CD4-positive, alpha-beta T cell treated with Interleukin-17A for 4 hours (primary cell): Measurements from ENCODE around the gene IL19.

ENCODE experiments used
- DNase-seq: peaks from one replicate; pipeline ENCODE4 v3.0.0-alpha.2; 2020; ENCODE audit warnings: mixed read lengths

Gene IL19

DNA sequence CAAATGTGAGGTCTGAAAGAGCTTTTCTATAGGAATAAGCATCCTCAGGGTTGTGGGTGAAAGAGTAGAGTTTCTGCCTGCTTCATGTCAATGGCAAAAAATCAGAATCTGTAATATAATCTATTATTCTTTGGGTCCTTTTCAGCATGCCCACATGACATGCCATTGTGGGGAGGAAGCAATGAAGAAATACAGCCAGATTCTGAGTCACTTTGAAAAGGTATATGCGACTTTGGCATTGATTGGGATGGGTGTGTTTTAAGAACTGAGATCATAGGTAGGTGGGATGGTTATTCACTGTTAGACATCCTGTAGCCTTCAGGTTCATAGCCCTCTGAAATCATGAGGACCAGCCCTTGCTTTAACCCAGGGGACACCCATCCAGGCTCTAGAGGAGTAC lies 96.7 kb downstream of the IL19 start:
- DNase-seq, result no peak

GRCh38 chr1:206867716-206868115 lies 97.1 kb downstream of the IL19 start:
- DNase-seq, result no peak

- no peak for DNase-seq
Measured at GRCh38 chr1:206868264-206868663, 97.7 kb downstream of the IL19 start.

DNA sequence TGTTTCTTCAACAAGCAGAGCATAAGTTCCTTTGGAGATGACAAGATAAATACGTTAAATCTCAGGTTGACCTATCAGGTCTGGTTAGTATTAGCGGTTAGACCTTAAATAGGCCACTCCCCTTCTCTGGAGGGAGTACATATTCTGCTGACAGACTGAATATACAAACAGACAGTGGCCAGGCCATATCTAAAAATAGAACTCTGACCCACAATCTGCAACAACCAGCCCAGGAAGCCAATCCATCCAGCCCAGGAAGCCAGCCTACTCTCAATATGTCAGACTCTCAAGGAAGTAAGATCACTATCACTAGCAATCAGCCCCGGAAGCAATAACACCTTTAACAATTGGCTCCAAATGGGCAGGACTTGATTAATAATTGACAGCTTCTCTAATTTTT lies 101.6 kb downstream of the IL19 start:
- DNase-seq, result no peak

DNA sequence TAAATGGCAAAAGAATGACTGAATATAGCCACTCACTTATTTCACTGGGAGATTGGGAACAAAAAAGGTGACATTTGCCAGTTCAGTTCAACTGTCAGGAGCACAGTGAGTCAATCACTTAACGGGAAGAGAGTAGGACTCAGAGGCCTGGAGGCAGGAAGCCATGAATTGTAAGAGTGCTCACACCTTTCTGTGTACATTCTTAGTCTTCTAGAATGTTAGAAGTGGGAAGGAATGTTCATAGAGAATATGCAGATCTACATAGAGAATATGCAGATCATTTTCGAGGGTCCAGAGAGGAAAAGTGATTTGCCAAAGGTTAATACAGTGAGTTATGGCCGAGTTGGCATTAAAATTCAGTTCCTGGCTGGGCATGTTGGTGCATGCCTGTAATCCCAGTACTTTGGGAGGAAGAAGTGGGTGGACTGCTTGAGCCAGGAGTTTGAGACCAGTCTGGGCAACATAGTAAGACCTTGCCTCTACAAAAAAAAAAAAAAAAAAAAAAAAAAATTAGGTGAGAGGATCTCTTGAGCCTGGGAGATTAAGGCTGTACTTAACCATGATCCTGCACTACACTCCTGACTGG lies 103.1 kb downstream of the IL19 start:
- DNase-seq, result no peak

- DNase-seq, result no peak
Measured at GRCh38 chr1:206875752-206876377, 105.3 kb downstream of the IL19 start.

DNA sequence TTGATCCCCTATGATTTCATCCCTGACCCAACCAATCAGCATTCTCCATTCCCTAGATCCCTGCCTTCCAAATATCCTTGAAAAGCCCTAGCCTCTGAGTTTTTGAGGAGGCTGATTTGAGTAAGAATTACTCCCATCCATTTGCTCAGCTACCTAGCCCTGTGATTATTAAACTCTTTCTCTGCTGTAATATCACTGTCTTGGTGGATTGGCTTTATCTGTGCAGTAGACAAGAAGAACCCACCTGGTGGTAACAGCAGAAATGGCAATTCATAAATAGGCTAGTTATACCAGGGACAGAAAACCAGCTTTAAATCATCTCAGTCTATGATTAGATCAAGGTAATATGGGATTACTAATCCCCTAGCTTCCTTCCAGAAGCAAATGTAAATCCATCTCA lies 107.9 kb downstream of the IL19 start:
- no peak for DNase-seq

DNA sequence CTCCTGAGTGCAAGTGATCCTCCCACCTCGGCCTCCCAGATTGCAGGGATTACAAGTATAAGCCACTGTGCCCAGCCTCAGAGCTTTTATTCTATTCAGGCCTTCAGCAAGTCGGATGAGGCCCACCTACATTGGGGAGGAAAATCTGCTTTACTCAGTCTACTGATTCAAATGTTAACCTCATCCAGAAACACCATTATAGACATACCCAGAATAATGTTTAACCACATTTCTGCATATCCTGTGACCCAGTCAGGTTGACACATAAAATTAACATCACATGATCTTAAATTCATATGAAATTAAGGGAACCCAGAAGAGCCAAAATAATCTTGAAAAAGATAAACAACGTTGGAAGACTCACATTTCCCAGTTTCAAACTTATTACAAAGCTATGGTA lies 109.7 kb downstream of the IL19 start:
- DNase-seq, result no peak

DNA sequence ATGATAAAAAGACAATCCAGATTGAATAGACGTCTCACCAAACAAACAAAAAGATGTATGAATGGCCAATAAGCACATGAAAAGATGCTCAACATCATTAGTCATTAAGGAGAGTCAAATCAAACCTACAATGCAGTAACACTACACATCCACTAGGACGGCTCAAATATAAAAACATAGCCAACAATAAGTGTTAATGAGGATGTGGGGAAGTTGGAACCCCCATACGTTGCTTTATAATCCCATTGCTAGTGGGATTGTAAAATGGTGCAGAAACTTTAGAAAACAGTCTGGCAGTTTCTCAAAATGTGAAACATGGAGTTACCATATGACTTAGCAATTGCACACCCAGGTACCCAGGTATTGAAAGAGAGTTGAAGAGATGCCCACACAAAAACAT lies 112.0 kb downstream of the IL19 start:
- DNase-seq, result no peak

GRCh38 chr1:206883160-206883559 lies 112.6 kb downstream of the IL19 start:
- DNase-seq, result no peak

DNA sequence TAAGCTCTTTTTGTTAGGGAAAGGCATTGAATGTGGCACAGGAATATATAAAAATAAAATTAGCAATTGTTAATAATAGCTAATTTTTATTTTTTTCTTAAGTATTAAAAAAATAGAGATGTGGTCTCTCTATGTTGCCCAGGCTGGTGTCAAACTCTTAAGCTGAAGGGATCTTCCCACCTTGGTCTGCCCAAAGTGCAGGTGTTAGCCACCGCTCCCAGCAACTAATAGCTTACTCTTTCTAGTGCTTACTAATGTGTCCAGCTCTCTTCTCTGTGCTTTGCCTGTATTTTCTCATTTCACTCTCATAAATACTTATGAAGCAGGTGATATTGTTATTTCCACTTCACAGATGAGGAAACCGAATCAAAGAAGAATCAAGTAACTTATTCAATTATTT lies 113.3 kb downstream of the IL19 start:
- no peak for DNase-seq

DNA sequence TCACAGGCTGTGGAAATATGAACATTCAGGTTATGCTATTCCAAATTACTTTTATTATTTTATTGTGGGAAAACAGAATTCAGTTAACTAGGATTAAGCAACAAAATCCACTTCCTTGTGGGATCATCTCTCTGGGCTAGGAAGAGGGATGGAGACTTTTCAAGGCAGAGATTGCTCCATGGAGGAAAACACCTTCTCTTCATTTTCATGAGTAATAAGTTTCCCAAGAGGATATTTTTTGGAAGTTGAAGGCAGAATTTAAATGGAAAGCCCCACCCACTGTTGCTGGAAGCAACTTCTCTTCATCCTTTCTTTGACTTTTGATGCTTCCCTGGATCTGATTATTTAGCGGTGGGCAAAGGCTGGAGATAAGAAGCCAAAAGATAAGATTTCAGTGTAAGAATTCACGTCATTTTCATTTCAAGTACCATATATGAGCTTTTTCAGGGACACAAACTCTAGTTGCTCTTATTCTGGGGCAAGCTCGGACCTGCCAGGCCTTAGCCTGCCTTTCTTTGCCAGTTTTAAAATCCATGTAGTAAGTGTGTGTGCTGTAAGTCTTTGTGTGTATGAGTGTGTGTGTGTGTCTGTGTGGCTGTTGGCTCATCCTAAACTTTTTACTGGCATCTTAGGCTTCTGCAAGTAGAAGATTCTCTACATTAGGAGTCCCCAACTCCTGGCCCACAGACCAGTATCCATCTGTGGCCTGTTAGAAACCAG lies 114.9 kb downstream of the IL19 start:
- DNase-seq, result no peak

DNA sequence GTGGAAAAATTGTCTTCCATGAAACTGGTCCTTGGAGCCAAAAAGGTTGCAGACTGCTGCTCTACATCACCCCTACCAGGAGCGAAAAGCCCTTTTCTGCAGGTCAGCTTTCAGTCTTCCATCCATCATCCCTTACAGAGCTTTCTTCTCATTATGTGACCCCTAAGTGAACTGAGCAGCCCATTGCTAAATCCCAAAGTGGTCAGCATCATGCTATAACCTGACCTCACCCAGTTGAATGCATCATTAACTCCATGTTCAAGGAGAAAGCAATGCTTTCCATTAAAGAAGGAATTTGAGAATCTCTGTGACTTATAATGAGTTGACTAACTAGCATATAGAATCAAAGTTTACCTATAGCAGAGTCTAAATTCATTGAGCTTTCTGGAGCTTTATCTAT lies 116.3 kb downstream of the IL19 start:
- DNase-seq, result no peak

- no peak for DNase-seq
Measured at GRCh38 chr1:206887701-206888100, 117.1 kb downstream of the IL19 start.

DNA sequence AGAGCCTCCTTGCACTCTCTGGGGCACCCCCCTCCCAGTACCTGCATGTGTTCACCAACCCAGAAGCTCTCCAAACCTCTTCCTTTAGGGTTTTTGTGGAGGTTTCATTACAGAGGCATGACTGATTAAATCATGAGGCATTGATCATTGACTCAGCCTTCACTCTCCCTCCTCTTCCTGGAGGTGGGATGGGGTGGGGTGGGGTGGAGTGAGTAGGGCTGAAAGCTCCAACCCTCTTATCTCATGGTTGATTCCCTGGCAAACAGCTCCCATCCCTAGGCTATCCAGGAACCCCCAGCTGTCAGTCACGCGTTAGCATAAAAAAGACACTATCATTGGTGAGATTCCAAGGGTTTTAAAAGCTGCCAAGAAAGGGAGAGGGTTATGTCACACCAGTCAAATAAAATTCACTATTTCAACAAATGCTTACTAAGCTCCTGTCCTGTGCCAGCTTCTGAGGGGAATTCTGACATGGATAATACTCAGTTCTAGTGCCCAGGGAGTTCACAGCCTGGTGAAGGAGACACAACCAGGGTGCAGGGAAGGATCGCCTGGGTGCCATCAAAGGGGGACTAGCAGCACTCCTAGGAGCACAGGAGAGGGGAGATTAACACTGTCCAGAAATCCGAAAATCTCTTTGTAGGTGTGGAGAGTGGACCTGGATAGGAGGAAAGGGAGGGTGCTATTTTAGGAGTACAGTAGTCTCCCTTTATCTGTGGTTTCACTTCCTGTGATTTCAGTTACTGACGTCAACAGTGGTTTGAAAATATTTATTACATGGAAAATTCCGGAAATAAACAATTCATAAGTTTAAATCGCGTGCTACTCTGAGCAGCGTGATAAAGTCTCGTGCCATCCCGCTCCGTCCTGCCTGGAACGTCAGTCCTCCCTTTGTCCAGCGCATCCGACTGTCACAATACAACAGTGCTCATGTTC lies 119.8 kb downstream of the IL19 start:
- no peak for DNase-seq

GRCh38 chr1:206891412-206891811 lies 120.8 kb downstream of the IL19 start:
- no peak for DNase-seq
